GM08714 (cell line): ENCODE results near the gene SUGCT.

Source experiments
- H3K4me3 ChIP-seq: fragments of 200-500 bp; sonication (Bioruptor generic); 2 replicates; pipeline ENCODE4 v1.5.1; 2014; ENCODE audit warnings: mild to moderate bottlenecking, low read length, inconsistent platforms
- ZNF274 ChIP-seq: IDR thresholded peaks from 2 replicates; pipeline ENCODE4 v1.6.1; 2012; ENCODE audit warnings: mild to moderate bottlenecking, low read depth, low read length

Gene SUGCT

DNA sequence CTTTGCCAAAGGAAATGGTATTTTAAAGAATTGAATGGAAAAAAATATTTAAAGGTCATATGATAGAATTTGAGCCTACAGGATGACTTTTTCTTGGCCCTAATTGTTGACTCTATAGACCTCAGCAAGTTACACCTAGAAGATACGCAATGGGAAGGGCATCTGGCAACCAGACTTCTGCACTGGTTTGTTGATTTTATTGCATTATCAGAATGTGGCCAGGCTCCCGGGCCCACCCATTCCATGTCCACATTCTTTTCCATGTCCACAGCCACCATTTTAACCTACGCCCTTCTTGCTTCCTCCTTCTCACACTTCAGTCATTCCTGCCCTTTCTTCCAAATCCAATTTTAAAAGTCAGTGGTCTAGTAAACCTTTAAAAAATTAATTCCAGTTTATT is 738.4 kb downstream of the SUGCT start:
- no peak overlapping the region for H3K4me3 ChIP-seq

DNA sequence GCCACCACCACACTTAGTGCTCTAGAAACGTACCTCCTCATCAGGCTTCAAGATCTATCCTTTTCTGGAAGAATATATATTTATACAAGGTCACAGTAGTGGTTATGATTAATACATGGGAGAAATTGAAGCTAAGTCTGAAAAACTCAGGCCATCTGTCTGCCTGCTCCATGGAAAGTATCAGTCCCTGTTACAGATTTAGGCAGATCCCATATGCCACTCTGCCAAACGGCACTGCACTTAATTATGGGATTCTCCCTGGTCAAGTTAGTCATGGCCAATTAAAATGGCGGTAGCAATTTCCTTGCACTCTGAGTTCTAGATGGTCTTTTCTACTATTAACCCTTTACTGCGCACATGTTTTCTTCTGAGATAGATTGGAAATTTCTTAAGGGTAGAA is 740.0 kb downstream of the SUGCT start:
- TF ChIP-seq ZNF274 = no peak
- no peak overlapping the region for H3K4me3 ChIP-seq

More for the DNA sequence above, 738.4 kb downstream of the SUGCT start:
- no peak for TF ChIP-seq ZNF274

DNA sequence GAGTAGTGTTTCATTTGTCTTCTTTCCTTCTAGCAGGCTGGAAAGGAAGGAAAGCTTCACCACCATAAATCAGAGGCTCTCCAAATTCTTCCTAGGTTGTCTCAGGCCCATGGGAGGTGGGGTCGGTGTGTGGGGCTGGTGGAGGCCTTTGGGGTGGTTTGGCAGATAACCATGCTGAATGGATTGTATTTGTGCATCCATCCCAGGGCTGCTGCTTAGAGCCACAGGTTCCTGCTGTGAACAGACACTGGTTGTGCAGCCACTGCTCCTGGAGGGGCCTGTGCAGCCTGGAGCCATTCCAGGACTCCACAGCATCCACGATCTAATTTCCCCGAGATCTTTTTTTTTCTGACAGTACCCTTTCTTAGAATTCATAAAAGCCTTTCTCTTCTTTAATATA is 741.8 kb downstream of the SUGCT start:
- no peak for TF ChIP-seq ZNF274
- no peak overlapping the region for H3K4me3 ChIP-seq

DNA sequence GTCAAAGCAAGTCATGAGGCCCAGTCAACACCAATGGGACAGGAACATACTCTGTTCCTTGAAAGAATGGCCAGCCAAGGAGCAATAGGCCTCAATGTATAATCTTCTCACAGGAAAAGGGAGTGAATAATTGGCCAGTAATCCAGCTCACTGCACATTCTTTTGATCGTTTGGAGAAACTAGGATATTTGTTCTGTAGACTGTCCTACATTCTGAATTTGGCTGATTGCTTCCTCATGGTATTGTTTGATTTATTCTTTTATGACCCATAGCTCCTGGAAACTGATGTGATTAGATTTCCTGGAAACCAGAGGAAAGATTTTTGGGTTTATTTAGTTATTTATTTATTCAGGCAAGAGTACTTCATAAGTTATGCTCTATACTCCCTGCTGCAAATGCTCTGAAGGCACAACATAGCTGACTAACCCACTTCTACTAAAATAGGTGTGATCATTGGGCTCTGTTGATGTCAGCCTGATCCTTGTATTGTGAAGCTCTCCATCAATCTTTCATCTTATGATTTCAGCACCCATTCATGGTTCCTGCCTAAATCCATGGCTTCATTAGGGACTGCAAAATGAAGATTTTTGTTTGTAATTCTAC is 745.2 kb downstream of the SUGCT start:
- no peak overlapping the region for H3K4me3 ChIP-seq
- TF ChIP-seq ZNF274 = no peak

DNA sequence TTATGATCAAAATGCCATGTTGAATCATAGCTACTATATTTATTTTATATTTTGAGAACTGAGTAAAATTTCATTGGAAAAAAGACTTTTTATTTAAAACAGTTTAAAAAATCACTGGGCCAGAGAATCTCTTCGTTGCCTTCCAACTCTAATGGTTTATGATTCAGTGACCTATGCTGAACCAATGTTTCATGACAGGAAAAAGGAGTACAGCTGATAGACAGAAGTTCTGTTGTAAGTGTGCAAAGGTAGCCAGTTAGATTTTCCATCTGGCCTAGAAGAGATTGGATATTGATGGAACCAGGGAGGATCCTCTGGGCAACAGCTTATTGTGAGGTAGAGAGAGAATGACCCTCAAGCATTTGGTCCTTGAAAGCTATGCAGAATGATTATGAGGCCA is 745.8 kb downstream of the SUGCT start:
- no peak for TF ChIP-seq ZNF274
- H3K4me3 ChIP-seq = no peak overlapping the region

DNA sequence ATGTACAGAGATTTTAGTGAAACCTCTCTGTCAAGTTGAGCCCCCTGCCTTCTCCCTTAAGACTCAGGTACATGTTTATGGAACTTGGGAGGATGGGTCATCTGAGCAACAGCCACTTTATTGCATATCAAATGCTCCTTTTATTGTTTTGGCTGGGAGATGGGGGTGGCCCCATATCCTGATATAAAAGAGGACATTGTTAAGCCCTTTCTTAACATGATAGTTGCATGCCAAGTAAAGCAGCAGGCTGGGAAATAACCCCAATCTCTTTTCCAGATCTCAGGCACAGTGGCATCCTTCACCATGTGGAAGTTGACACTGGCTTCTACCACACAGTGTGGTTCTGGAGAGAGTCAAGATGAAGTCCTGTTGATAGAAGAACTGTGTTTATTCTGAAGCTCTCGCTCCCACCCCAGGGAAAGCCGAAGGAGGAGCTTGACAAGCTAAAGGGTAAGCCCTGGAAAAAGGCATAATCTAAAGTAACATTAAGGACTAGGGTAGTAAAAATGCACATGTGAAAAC is 746.7 kb downstream of the SUGCT start:
- H3K4me3 ChIP-seq = no peak overlapping the region
- no peak for TF ChIP-seq ZNF274

DNA sequence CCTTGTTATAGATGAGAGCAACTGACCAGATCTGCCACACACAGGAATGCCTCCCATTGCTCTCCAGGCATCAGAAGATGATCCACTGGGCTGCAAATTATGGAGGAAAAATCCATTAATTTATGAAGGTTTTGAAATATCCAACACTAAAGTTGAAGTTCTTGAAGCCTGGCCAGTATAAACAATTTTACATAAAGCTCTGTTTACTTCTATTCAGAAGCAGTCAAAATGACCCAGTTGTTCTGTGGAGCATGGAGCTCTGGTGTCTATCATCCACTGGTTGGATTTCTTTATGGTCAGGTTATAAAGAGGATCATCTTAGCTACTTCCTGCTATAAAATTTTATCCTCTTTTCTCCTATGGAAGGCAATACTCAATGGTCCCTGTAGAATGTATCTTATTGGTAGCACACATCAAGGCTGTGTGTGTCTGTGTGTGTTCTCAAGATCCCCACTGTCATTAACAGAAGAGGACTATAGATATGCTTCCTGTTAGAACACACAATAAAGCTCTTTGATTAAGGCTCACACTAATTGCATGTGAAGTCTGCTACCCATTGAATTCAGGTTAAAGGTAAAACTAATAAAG is 747.4 kb downstream of the SUGCT start:
- TF ChIP-seq ZNF274 = no peak
- H3K4me3 ChIP-seq = no peak overlapping the region

DNA sequence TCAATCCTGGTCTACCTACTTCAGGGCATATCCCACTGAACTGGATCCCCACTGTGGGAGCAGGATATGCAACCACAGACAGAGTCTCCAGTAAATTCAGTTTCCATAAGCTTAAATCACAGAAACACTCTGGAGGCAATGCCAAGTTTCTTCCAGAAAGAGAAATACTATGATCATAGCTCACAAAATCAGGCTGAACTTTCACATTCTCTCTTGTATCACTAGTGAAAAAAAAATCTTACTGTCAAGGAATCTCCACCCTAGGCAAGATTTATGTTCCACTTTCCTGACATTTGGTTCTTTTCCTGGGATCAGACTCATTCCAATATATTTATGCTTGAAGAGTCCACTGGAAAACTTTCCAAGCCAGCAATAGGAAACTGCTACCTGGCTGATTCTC is 749.0 kb downstream of the SUGCT start:
- no peak for TF ChIP-seq ZNF274
- no peak overlapping the region for H3K4me3 ChIP-seq

DNA sequence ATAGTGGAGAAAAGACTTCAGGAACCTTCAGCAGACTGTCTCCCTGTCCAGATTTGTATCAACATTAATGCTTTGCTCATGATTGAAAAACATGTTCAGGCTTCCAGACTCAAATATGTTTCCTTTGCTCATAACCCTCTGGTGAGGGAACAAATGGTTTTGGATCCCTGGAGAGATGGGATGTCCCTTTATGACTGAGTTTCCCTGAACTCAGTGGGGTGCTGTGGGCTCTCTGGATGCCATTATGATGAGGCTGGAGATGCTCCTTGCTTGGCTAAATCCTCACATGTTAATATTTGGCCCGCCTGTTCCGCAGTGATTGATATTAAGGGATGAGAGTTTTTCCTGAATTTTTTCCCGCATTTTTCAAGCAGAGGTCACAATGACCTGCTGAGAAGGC is 749.4 kb downstream of the SUGCT start:
- H3K4me3 ChIP-seq = no peak overlapping the region
- TF ChIP-seq ZNF274 = no peak

DNA sequence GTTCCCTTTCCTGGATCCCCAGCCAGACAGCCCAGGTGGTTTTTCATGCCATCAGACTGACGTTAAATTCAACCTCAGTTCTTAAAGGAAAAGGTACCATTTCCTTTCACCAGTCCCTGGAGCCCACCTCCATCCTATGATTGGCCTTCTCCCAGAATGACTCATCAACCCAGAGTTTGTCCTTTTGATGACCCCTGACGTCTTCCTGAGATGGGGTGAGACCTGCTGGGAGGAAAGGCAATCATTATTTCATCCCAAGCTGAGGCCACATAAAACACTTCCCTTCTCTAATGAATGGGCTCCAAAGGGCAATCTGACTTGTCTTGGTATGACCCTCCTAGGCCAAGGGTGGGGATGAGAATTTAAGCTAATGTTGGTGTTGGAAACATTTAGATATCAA is 750.7 kb downstream of the SUGCT start:
- no peak overlapping the region for H3K4me3 ChIP-seq
- TF ChIP-seq ZNF274 = no peak

DNA sequence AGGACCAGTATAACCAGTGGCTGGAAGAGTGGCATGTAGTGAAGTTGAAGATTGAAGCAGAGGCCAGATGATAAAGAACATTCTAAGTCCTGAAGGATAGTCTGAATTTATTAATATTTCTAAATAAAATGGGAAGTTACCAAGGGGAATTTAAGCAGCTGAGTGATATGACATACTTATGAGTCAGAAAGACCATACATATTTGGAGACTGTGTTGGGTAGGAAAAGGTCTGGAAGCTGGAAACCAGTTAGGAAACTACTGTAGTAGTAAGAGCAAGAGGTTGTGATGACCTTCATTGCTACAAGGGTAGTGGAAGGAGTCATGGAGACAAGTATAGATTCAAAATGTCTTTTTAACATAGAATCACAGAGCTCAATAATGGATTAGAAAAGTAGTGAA is 752.3 kb downstream of the SUGCT start:
- TF ChIP-seq ZNF274 = no peak
- H3K4me3 ChIP-seq = no peak overlapping the region

DNA sequence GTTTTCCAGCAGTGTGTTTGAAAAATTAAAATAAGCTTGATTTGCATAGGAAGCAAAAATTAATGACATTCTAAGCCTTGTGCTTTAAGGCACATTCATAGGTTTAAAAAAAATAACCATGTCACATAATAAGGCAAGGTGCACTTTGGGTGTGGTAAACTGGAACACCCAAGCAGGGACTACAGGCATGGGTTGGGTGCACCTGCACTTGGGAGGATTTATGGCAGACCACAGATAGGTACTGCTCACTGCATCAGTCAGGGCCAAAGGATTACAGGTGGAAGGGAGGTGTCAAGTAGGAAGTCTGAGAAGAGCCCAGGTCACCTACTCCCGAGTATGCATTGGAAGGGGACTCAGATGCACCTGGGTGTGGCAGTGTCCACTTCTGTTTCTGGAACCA is 753.7 kb downstream of the SUGCT start:
- TF ChIP-seq ZNF274 = no peak
- H3K4me3 ChIP-seq = no peak overlapping the region

DNA sequence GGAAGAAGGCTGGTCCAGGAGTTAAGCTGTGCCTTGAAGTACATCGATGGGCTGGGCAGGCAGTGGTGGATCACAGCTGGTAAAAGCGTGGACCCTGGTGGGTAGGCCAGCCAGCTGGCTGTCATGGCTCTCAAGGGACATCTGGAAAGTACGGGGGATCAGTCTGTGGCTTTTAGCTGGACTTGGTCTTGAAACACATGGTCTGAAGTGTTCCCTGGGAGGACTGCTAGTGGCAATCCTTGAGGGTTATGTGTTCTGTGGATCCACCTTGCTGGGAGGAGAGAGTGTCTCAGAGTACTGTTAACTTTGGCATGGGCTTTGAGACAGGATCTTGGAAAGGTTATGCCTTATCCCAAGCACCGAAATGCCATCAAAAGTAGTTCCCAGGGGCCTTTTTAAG is 754.3 kb downstream of the SUGCT start:
- H3K4me3 ChIP-seq = no peak overlapping the region
- TF ChIP-seq ZNF274 = no peak

DNA sequence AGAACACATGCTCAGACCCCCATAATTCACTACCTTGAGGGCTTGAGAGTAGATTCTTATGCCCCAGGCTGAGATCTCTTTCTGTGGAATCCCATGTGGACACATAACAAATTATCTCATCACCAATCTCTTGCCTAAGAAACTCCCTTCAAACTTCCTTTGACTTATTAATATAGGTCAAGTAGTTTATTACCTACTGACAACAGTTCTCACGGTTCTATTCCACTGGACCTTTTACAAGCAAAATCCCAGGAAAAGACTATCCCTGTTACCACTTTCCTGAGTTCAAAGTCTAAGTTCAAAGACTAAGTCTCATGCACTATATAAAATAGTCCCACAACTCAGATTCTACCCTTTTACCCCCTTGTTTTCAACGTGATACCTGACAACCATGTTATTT is 754.7 kb downstream of the SUGCT start:
- no peak overlapping the region for H3K4me3 ChIP-seq

DNA sequence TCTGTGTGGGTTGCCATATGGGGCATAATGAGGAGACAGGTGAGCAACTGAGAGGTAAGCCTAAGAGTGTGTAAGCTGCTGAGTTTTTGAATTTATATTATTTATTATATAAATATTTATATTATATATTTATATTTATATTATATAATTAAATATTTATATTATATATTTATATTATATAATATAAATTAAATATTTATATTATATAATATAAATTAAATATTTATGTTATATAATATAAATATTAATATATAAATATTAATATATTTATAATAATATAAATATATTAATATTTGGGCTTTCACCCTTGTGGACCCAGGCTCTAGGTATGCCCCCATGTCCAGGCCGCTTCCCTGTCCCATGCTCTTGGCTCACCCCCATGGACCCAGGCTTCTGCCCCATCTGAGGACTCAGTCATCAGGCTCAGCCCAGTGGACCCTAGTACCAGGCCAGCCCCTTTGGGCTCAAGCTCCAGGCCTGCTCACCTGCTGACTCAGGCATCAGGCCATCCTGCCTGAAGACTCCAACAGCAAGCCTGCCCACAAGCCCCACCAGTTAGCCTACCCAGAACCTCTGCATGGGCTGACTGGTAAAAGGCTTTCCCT is 755.4 kb downstream of the SUGCT start:
- no peak for TF ChIP-seq ZNF274

More for the DNA sequence above, 754.7 kb downstream of the SUGCT start:
- no peak for TF ChIP-seq ZNF274

More for the DNA sequence above, 755.4 kb downstream of the SUGCT start:
- no peak overlapping the region for H3K4me3 ChIP-seq
